HFFc6 (cell line): ENCODE data around the gene NELFB. TPM values are rescaled to one million over a fixed set of nuclear protein-coding genes. Genes with fewer than 3 reads are reported as not detected.

Experiments
- DNase-seq: peaks from one replicate; pipeline ENCODE4 v3.0.0-alpha.2; 2018
- H3K27ac Mint-ChIP-seq: 2 replicates; pipeline ENCODE4 v1.8.0; 2020; ENCODE audit warnings: mild to moderate bottlenecking, mixed read lengths
- H3K27me3 Mint-ChIP-seq: 2 replicates; pipeline ENCODE4 v1.8.0; 2021; ENCODE audit warnings: mild to moderate bottlenecking, moderate library complexity, mixed read lengths; ENCODE audit not compliant: insufficient read depth
- H3K36me3 Mint-ChIP-seq: 2 replicates; pipeline ENCODE4 v1.8.0; 2021; ENCODE audit warnings: low read depth, mixed read lengths
- H3K4me1 Mint-ChIP-seq: 2 replicates; pipeline ENCODE4 v1.8.0; 2020; ENCODE audit warnings: low read depth, mixed read lengths
- H3K4me3 Mint-ChIP-seq: 2 replicates; pipeline ENCODE4 v1.8.0; 2020; ENCODE audit warnings: mild to moderate bottlenecking, moderate library complexity, mixed read lengths
- H3K9me3 Mint-ChIP-seq: 2 replicates; pipeline ENCODE4 v1.8.0; 2020; ENCODE audit warnings: mild to moderate bottlenecking, mixed read lengths
- CTCF ChIP-seq: fragments of 200-600 bp; sonication (generic); IDR thresholded peaks from 2 replicates; pipeline ENCODE4 v1.5.0; 2021; ENCODE audit warnings: antibody characterized with exemption, mild to moderate bottlenecking
- total RNA-seq, 6 experiments: library from RNA; stranded (reverse); fragmentation: NEBNext Ultra II Directional; extraction: Animal tissue kit (Norgen Biotek cat#: 25700); gene quantifications; 2 replicates in 1 of 6; 3 replicates in 5 of 6; pipeline ENCODE4 v1.2.3, GENCODE V29; 2021

The NELFB gene
- total RNA-seq, 6 experiments from 2014 or later, result 48.5 to 59.9 (median 52.7) TPM

- no peaks in the 10 kb centered on the region for H3K36me3 Mint-ChIP-seq
- H3K27ac Mint-ChIP-seq, result no peak overlapping the region
- DNase-seq, result no peak
- H3K27me3 Mint-ChIP-seq, result peaks cover 3% of the 10 kb centered on the region
- no peaks in the 10 kb centered on the region for H3K9me3 Mint-ChIP-seq
- TF ChIP-seq CTCF, result no peak
- no peak overlapping the region for H3K4me3 Mint-ChIP-seq
- peaks cover 8% of the 10 kb centered on the region for H3K4me1 Mint-ChIP-seq
Measured at GRCh38 chr9:137250329-137251193, 4.6 kb upstream of the NELFB start.

- no peak for DNase-seq
- Mint-ChIP-seq H3K9me3 (no peaks in the 10 kb centered on the region), H3K27me3 (peaks cover 3% of the 10 kb centered on the region), H3K4me1 (peaks cover 8% of the 10 kb centered on the region), H3K27ac (no peak within 1 kb of the TSS), H3K36me3 (no peaks in the 10 kb centered on the region), H3K4me3 (no peak within 1 kb of the TSS)
- TF ChIP-seq CTCF, result no peak
Measured at GRCh38 chr9:137251194-137251461, 4.0 kb upstream of the NELFB start, which contains the start of gene STPG3. TSS of gene STPG3 (plus strand) at chr9:137251286. CDS start at chr9:137251287, 1 bp downstream.

GRCh38 chr9:137251490-137252268 lies 3.4 kb upstream of the NELFB start:
- no peak for TF ChIP-seq CTCF
- H3K4me1 Mint-ChIP-seq, result peaks cover 13% of the 10 kb centered on the region
- H3K36me3 Mint-ChIP-seq, result no peaks in the 10 kb centered on the region
- H3K27me3 Mint-ChIP-seq, result peaks cover 3% of the 10 kb centered on the region
- H3K27ac Mint-ChIP-seq, result no peak overlapping the region
- no peaks in the 10 kb centered on the region for H3K9me3 Mint-ChIP-seq
- H3K4me3 Mint-ChIP-seq, result no peak overlapping the region
- DNase-seq, result no peak

- H3K4me1 Mint-ChIP-seq, result peaks cover 13% of the 10 kb centered on the region
- H3K9me3 Mint-ChIP-seq, result no peaks in the 10 kb centered on the region
- DNase-seq, result no peak
- TF ChIP-seq CTCF, result no peak
- no peak overlapping the region for H3K27ac Mint-ChIP-seq
- no peaks in the 10 kb centered on the region; the same call in 1 of the 2 replicates for H3K27me3 Mint-ChIP-seq
- no peak overlapping the region for H3K4me3 Mint-ChIP-seq
- no peaks in the 10 kb centered on the region for H3K36me3 Mint-ChIP-seq
Measured at GRCh38 chr9:137252555-137253506, 2.3 kb upstream of the NELFB start.
